ENCODE data around the gene PARP14.

Gene PARP14

GRCh38 chr3:122680475-122681283 lies at the start of gene PARP14:
PARP14 (plus strand) TSS chr3:122680839; CDS start chr3:122680884, 45 bp downstream.
- no peaks in the 10 kb centered on the region for H3K9me3 ChIP-seq (ENCODE audit: insufficient read depth, low read length, severe bottlenecking)
- no peaks in the 10 kb centered on the region for H3K27me3 ChIP-seq (ENCODE audit: insufficient read depth, low read length, poor library complexity)
- peak; percentile 74 for ATAC-seq (ENCODE audit: insufficient read depth, low read depth)
- H4K20me1 ChIP-seq (ENCODE audit: insufficient read depth, low read length), result peaks cover 5% of the 10 kb centered on the region; the same call in 1 of the 2 replicates
- H3K36me3 ChIP-seq (ENCODE audit: insufficient read depth, low read length), result peaks cover 12% of the 10 kb centered on the region
- H2AFZ ChIP-seq (ENCODE audit: low read depth, low read length), result peak within 1 kb of the TSS; percentile 93
- peak within 1 kb of the TSS; percentile 91 for H3K9ac ChIP-seq (ENCODE audit: low read depth, low read length)
- DNase-seq, result peak; percentile 80
- H3K27ac ChIP-seq (ENCODE audit: low read length), result peak within 1 kb of the TSS; percentile 90
- no peak for TF ChIP-seq EZH2 (IDR thresholded peaks at IDR 0.05; ENCODE audit: borderline replicate concordance, low read depth, low read length, severe bottlenecking)
- TF ChIP-seq, protein P1, sequence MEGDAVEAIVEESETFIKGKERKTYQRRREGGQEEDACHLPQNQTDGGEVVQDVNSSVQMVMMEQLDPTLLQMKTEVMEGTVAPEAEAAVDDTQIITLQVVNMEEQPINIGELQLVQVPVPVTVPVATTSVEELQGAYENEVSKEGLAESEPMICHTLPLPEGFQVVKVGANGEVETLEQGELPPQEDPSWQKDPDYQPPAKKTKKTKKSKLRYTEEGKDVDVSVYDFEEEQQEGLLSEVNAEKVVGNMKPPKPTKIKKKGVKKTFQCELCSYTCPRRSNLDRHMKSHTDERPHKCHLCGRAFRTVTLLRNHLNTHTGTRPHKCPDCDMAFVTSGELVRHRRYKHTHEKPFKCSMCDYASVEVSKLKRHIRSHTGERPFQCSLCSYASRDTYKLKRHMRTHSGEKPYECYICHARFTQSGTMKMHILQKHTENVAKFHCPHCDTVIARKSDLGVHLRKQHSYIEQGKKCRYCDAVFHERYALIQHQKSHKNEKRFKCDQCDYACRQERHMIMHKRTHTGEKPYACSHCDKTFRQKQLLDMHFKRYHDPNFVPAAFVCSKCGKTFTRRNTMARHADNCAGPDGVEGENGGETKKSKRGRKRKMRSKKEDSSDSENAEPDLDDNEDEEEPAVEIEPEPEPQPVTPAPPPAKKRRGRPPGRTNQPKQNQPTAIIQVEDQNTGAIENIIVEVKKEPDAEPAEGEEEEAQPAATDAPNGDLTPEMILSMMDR (IDR thresholded peaks at IDR 0.05; ENCODE audit: borderline replicate concordance, extremely low read depth, low read length, poor library complexity, severe bottlenecking), result no peak
- H3K4me2 ChIP-seq (ENCODE audit: insufficient read depth, low read length), result peak within 1 kb of the TSS; percentile 92
- peaks cover 46% of the 10 kb centered on the region for H3K79me2 ChIP-seq (ENCODE audit: insufficient read depth, low read length)
- peaks cover 53% of the 10 kb centered on the region for H3K4me1 ChIP-seq (ENCODE audit: insufficient read depth, low read length)
- peak within 1 kb of the TSS; percentile 86 to 90 for H3K4me3 ChIP-seq (ENCODE audit: low read depth in 1 of 2, low read length in 2 of 2)

DNA sequence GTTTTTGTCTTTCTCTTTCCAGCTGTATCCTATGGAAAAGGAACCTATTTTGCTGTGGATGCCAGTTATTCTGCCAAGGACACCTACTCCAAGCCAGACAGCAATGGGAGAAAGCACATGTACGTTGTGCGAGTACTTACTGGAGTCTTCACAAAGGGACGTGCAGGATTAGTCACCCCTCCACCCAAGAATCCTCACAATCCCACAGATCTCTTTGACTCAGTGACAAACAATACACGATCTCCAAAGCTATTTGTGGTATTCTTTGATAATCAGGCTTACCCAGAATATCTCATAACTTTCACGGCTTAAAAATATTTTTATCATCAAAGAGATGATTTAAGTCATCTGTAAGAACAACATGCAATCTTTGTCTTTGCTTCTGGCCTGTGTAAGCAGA lies 44.9 kb upstream of the PARP14 start:
- DNase-seq, result no peak
- Histone ChIP-seq H3K27me3 (ENCODE audit: insufficient read depth, low read length, poor library complexity) (no peaks in the 10 kb centered on the region), H3K4me1 (ENCODE audit: insufficient read depth, low read length) (no peaks in the 10 kb centered on the region), H3K36me3 (ENCODE audit: insufficient read depth, low read length) (peaks cover 18% of the 10 kb centered on the region), H2AFZ (ENCODE audit: low read depth, low read length) (no peak overlapping the region), H3K4me3 (ENCODE audit: low read depth in 1 of 2, low read length in 2 of 2) (no peak overlapping the region), H3K27ac (ENCODE audit: low read length) (no peak overlapping the region), H3K79me2 (ENCODE audit: insufficient read depth, low read length) (no peaks in the 10 kb centered on the region), H3K9ac (ENCODE audit: low read depth, low read length) (no peak overlapping the region), H3K4me2 (ENCODE audit: insufficient read depth, low read length) (no peak overlapping the region), H3K9me3 (ENCODE audit: insufficient read depth, low read length, severe bottlenecking) (no peaks in the 10 kb centered on the region), H4K20me1 (ENCODE audit: insufficient read depth, low read length) (no peaks in the 10 kb centered on the region)
- no peak for TF ChIP-seq EZH2 (IDR thresholded peaks at IDR 0.05; ENCODE audit: borderline replicate concordance, low read depth, low read length, severe bottlenecking)
- TF ChIP-seq, protein P1 (IDR thresholded peaks at IDR 0.05; ENCODE audit: borderline replicate concordance, extremely low read depth, low read length, poor library complexity, severe bottlenecking), result no peak
- ATAC-seq (ENCODE audit: insufficient read depth, low read depth), result no peak

DNA sequence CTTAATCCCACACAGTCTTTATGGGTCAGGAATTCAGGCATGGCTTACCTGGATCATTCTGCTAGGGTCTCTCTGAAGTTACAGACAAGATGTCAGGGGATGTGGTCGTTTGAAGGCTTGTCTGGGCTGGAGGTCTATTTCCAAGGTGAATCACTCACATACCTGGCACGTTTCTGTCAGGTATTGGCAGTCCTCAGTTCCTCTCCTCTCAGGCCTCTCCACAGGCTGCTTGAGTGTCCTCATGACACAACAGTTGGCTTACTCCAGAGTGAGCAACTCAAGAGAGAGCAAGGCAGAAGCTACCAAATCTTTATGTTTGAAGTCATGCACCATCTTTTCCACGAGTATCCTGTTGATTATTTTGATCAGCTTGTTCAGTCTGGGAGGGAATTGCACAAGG lies 43.9 kb upstream of the PARP14 start:
- DNase-seq (no peak), ATAC-seq (ENCODE audit: insufficient read depth, low read depth) (no peak)
- Histone ChIP-seq H3K36me3 (ENCODE audit: insufficient read depth, low read length) (peaks cover 18% of the 10 kb centered on the region), H3K27me3 (ENCODE audit: insufficient read depth, low read length, poor library complexity) (no peaks in the 10 kb centered on the region), H3K79me2 (ENCODE audit: insufficient read depth, low read length) (no peaks in the 10 kb centered on the region), H2AFZ (ENCODE audit: low read depth, low read length) (no peak overlapping the region), H3K9me3 (ENCODE audit: insufficient read depth, low read length, severe bottlenecking) (no peaks in the 10 kb centered on the region), H3K4me1 (ENCODE audit: insufficient read depth, low read length) (no peaks in the 10 kb centered on the region), H3K9ac (ENCODE audit: low read depth, low read length) (no peak overlapping the region), H4K20me1 (ENCODE audit: insufficient read depth, low read length) (no peaks in the 10 kb centered on the region), H3K27ac (ENCODE audit: low read length) (no peak overlapping the region), H3K4me2 (ENCODE audit: insufficient read depth, low read length) (no peak overlapping the region), H3K4me3 (ENCODE audit: low read depth in 1 of 2, low read length in 2 of 2) (no peak overlapping the region)
- TF ChIP-seq, protein P1 (IDR thresholded peaks at IDR 0.05; ENCODE audit: borderline replicate concordance, extremely low read depth, low read length, poor library complexity, severe bottlenecking), result no peak
- TF ChIP-seq EZH2 (IDR thresholded peaks at IDR 0.05; ENCODE audit: borderline replicate concordance, low read depth, low read length, severe bottlenecking), result no peak

Data from DND-41 (cell line).